OCI-LY7 (cell line): ENCODE results near the gene NAV1. TPM values are rescaled to one million over a fixed set of nuclear protein-coding genes. Genes with fewer than 3 reads are reported as not detected.

Source experiments
- BruUV-seq: library from RNA; stranded (reverse); fragments of 400-500 nt; replicated peaks from 2 replicates; lab custom pipeline; 2021; lab: Mats Ljungman, UMichigan
- CTCF ChIA-PET: fragments of 300-600 bp; sonication (Branson Sonifier 250); formaldehyde crosslinking; loops from one replicate; lab custom pipeline; 2022; ENCODE audit warnings: antibody characterized with exemption; ENCODE audit not compliant: unreplicated experiment; lab: Charles Lee
- POLR2A ChIA-PET: fragments of 300-600 bp; sonication (Branson Sonifier 250); formaldehyde crosslinking; loops from one replicate; lab custom pipeline; 2022; ENCODE audit warnings: antibody characterized with exemption; lab: Charles Lee
- DNase-seq: peaks from one replicate; pipeline ENCODE4 v3.0.0-alpha.2; 2015; ENCODE audit warnings: low spot score
- H2AFZ ChIP-seq: fragments of 200-600 bp; sonication (generic), shearing (Covaris generic); 2 replicates; pipeline ENCODE4 v1.6.1; 2014; ENCODE audit warnings: mild to moderate bottlenecking, antibody characterized with exemption, low read length, moderate library complexity
- H3K27ac ChIP-seq: fragments of 200-600 bp; sonication (generic); 2 replicates; pipeline ENCODE4 v1.5.1; 2014; ENCODE audit warnings: mixed run types, low read depth, mild to moderate bottlenecking, moderate library complexity, low read length, inconsistent platforms; ENCODE audit not compliant: poor library complexity, severe bottlenecking
- H3K36me3 ChIP-seq: fragments of 200-600 bp; sonication (generic); 2 replicates; pipeline ENCODE4 v1.6.1; 2014; ENCODE audit warnings: mild to moderate bottlenecking, antibody characterized with exemption, low read length, moderate library complexity, mixed read lengths; ENCODE audit not compliant: insufficient read depth
- H3K4me1 ChIP-seq: fragments of 200-600 bp; sonication (generic); 2 replicates; pipeline ENCODE4 v1.5.1; 2014; ENCODE audit warnings: mild to moderate bottlenecking, low read length; ENCODE audit not compliant: insufficient read depth, poor library complexity, severe bottlenecking
- H3K4me2 ChIP-seq: fragments of 200-600 bp; sonication (generic); 2 replicates; pipeline ENCODE4 v1.6.1; 2014; ENCODE audit warnings: mild to moderate bottlenecking, low read length
- H3K4me3 ChIP-seq: fragments of 200-600 bp; sonication (generic); 2 replicates; pipeline ENCODE4 v1.5.1; 2014; ENCODE audit warnings: mild to moderate bottlenecking, low read depth, low read length; ENCODE audit not compliant: poor library complexity, severe bottlenecking
- H3K79me2 ChIP-seq: fragments of 200-600 bp; sonication (generic); 2 replicates; pipeline ENCODE4 v1.6.1; 2016; ENCODE audit warnings: low read depth, mild to moderate bottlenecking, low read length, moderate library complexity, mixed read lengths; ENCODE audit not compliant: insufficient read depth
- H3K9me2 ChIP-seq: fragments of 200-600 bp; sonication (generic); 2 replicates; pipeline ENCODE4 v1.6.1; 2016; ENCODE audit warnings: mild to moderate bottlenecking, low read length, mixed read lengths; ENCODE audit not compliant: insufficient read depth
- H3K9me3 ChIP-seq: fragments of 200-600 bp; sonication (generic); 2 replicates; pipeline ENCODE4 v1.6.1; 2014; ENCODE audit warnings: mild to moderate bottlenecking, mixed run types, low read length, mixed read lengths
- H4K20me1 ChIP-seq: fragments of 200-600 bp; sonication (generic); 2 replicates; pipeline ENCODE4 v1.6.1; 2014; ENCODE audit warnings: mild to moderate bottlenecking, antibody characterized with exemption, low read length, moderate library complexity, mixed read lengths; ENCODE audit not compliant: insufficient read depth
- CTCF ChIP-seq: fragments of 200-600 bp; sonication (generic); conservative IDR thresholded peaks from 2 replicates; pipeline ENCODE4 v1.5.1; 2014; ENCODE audit warnings: mild to moderate bottlenecking, antibody characterized with exemption, low read length, moderate library complexity, mixed read lengths
- EZH2phosphoT487 ChIP-seq: fragments of 200-600 bp; sonication (generic); IDR thresholded peaks from 2 replicates; pipeline ENCODE4 v1.6.1; 2018; ENCODE audit warnings: low read depth, borderline replicate concordance, mild to moderate bottlenecking, mixed run types, antibody characterized with exemption, low read length, moderate library complexity, mixed read lengths
- intact Hi-C: fragments of 100-400 bp; cut with micrococcal nuclease; formaldehyde crosslinking; loops from one replicate; pipeline ENCODE4 v1.10.0; 2022; ENCODE audit not compliant: unreplicated experiment
- total RNA-seq, 2 experiments: library from RNA; depleted of rRNA in 1 of 2; stranded (reverse); fragments of >200 nt in 1 of 2; shearing (Covaris generic) in 1 of 2; gene quantifications; 2 replicates each; pipeline ENCODE4 v1.2.3, GENCODE V29; 2014 to 2022

The NAV1 gene
- total RNA-seq, 2 experiments from 2014 or later, result 4.2 to 20.7 TPM

GRCh38 chr1:201551096-201551495 is 12.2 kb downstream of the NAV1 start:
- intact Hi-C loops, result no loop called here
- Histone ChIP-seq H3K36me3 (no peaks in the 10 kb centered on the region), H3K4me1 (no peaks in the 10 kb centered on the region), H3K79me2 (no peaks in the 10 kb centered on the region), H3K4me3 (no peak overlapping the region), H2AFZ (no peak overlapping the region), H3K27ac (no peak overlapping the region), H4K20me1 (no peaks in the 10 kb centered on the region), H3K9me2 (no peaks in the 10 kb centered on the region), H3K4me2 (no peak overlapping the region), H3K9me3 (no peaks in the 10 kb centered on the region)
- ChIA-PET CTCF (interaction anchor here (0.5 kb wide), 1 partner anchor 500 kb away, joined by 3 read pairs; no protein-coding TSS in a partner anchor), POLR2A (interaction anchor here (0.6 to 1.1 kb wide), 6 partner anchors 13 to 209 kb away, joined by 3 to 4 read pairs (median 3); no protein-coding TSS in a partner anchor)
- no peak for DNase-seq
- BruUV-seq, result no TSS peak
- TF ChIP-seq EZH2phosphoT487, result no peak
- TF ChIP-seq CTCF, result no peak

- POLR2A ChIA-PET, result interaction anchor here (0.7 to 1.1 kb wide), 3 partner anchors 12 to 208 kb away, joined by 3 read pairs; no protein-coding TSS in a partner anchor
- TF ChIP-seq EZH2phosphoT487 (no peak), CTCF (no peak)
- no peak overlapping the region for H3K4me2 ChIP-seq
These were observed 13.2 kb downstream of the NAV1 start for GRCh38 chr1:201551877-201552731.

GRCh38 chr1:201552941-201553351 is 14.0 kb downstream of the NAV1 start:
- no peaks in the 10 kb centered on the region for H3K9me3 ChIP-seq
- H3K36me3 ChIP-seq, result no peaks in the 10 kb centered on the region
- H3K27ac ChIP-seq, result no peak overlapping the region
- H3K4me1 ChIP-seq, result no peaks in the 10 kb centered on the region
- H2AFZ ChIP-seq, result no peak overlapping the region
- no peak for DNase-seq
- H3K9me2 ChIP-seq, result no peaks in the 10 kb centered on the region
- intact Hi-C loops, result no loop called here
- TF ChIP-seq EZH2phosphoT487 (no peak), CTCF (no peak)
- ChIA-PET CTCF (no interaction called here), POLR2A (no interaction called here)
- H3K4me3 ChIP-seq, result no peak overlapping the region
- H3K4me2 ChIP-seq, result no peak overlapping the region
- BruUV-seq, result no TSS peak
- no peaks in the 10 kb centered on the region for H3K79me2 ChIP-seq
- H4K20me1 ChIP-seq, result no peaks in the 10 kb centered on the region

More at GRCh38 chr1:201551877-201552731, 13.2 kb downstream of the NAV1 start:
- Histone ChIP-seq H3K36me3 (no peaks in the 10 kb centered on the region), H4K20me1 (no peaks in the 10 kb centered on the region), H3K9me2 (no peaks in the 10 kb centered on the region), H3K27ac (no peak overlapping the region), H2AFZ (no peak overlapping the region), H3K4me1 (no peaks in the 10 kb centered on the region), H3K4me3 (no peak overlapping the region), H3K9me3 (no peaks in the 10 kb centered on the region), H3K79me2 (no peaks in the 10 kb centered on the region)
- no TSS peak for BruUV-seq
- CTCF ChIA-PET, result interaction anchor here (0.6 kb wide), 1 partner anchor 65 kb away, joined by 6 read pairs; no protein-coding TSS in a partner anchor
- intact Hi-C loops, result no loop called here
- DNase-seq, result no peak
